ENCODE measurements around the gene JARID2.

The JARID2 gene

GRCh38 chr6:15508441-15508871 lies 262.6 kb downstream of the JARID2 start:
- H3K4me3 ChIP-seq (ENCODE audit: low read length) = no peak overlapping the region
- no peak for TF ChIP-seq CTCF (conservative IDR thresholded peaks at IDR 0.05; ENCODE audit: low read depth, low read length)
- DNase-seq (ENCODE audit: low read depth) = no peak

DNA sequence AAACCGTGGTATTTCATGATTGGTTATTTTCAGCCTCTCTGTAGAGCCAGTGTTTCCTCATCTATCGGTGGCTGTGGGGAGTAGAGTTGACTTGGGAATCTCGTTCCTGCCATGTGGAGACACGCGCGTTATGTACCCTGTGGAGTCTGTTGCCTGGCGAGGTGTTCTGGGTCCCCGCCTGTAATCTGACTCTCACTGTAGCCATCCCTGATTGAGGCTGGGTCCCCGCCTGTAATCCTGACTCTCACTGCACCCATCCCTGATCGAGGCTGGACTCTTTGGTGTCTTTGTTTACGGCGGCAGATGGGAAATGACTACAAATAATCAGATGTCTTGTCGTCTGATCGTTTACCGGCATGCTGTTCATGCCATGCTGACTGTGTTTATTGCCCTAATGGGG lies 263.1 kb downstream of the JARID2 start:
- no peak for DNase-seq (ENCODE audit: low read depth)
- H3K4me3 ChIP-seq (ENCODE audit: low read length) = no peak overlapping the region
- TF ChIP-seq CTCF (conservative IDR thresholded peaks at IDR 0.05; ENCODE audit: low read depth, low read length) = no peak

DNA sequence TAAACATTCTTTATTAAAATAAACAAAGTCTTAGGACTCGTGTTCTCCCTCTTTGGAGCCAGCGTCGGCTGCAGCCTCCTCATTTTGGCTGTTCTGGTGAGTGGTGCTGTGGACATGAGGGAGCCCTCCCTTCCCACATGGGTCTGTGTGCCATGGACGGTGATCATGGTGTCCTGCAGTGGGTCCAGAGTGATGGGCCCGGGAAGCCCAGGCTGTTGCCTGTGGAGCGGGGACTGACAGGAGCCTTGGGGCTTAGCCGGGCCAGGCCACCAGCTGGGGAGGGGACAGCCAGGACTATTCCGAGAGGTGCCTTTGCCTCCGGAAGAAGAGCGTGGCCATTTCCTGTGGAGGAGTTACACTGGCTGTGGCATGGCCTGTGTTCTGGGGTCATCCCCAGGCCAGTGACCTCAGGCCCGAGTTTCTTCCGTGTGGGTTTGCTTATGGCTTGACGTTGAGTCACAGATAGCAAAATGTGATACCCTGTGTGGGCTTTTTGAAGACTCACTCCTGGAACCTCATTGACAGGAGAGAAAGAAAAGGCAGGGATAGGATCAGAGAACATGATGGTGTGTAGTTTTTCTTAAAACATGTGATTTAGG lies 263.6 kb downstream of the JARID2 start:
- DNase-seq (ENCODE audit: low read depth) = no peak
- no peak for TF ChIP-seq CTCF (conservative IDR thresholded peaks at IDR 0.05; ENCODE audit: low read depth, low read length)
- H3K4me3 ChIP-seq (ENCODE audit: low read length) = no peak overlapping the region

DNA sequence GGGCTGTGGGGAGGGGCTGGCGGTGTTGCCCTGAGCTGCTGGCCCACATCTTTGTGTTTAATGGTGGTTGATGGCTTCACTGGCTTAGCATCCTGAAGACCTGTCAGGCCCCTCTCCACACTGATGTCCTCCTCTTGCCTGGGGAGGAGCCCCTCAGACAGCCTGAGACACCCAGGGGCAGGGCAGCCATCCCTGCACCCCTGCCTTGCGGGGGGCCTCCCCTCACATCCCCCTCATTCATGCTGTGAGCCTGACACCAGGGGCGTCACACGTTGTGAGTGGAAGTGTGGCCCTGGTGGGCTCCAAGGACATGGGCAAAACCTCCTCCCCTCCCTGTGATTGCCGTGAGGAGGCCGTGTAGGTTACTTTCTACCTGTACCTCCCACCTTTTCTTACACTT lies 264.3 kb downstream of the JARID2 start:
- H3K4me3 ChIP-seq (ENCODE audit: low read length) = no peak overlapping the region
- DNase-seq (ENCODE audit: low read depth) = no peak
- no peak for TF ChIP-seq CTCF (conservative IDR thresholded peaks at IDR 0.05; ENCODE audit: low read depth, low read length)

GRCh38 chr6:15510536-15511247 lies 264.8 kb downstream of the JARID2 start:
- H3K4me3 ChIP-seq (ENCODE audit: low read length) = no peak overlapping the region
- no peak for TF ChIP-seq CTCF (conservative IDR thresholded peaks at IDR 0.05; ENCODE audit: low read depth, low read length)
- DNase-seq (ENCODE audit: low read depth) = no peak

DNA sequence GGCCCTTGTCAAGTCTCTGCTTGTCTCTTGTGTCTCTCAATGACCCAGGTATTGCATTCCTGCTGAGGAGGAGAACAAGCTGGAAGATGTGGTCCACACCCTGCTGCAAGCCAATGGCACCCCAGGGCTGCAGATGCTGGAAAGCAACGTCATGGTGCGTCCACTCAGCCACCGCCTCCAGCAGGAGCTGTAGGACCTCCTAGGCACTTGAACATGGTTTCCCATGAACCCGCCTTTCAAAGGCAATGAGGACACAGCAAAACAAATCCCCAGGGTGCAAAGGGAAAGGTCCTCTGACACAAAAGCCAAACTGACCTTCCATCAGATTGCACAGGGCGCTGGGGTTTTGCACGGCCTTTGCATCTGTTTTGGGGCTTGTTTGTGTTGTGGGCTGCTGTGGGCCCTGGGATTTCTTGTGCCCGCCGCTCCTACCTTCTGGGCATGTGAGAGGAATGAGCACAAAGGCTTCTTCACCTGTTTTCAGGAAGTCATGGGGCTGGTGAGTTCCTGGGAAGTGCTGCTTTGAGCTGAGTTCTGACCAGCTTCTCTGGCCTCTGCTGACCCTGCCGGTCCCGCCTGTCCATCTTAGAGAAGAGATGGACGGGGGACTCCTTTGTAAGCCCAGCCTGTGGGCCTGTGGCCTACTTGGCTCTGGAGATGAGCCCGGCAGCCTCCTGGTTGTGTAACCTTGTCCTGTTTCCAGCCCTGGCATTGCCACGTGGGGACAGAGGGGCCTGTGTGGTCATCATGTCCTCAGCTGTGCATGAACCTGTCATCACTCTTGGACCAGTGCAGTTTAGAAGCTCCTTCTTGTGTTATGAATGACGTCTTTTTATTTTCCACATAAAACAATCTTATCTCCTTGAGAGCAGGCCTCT lies 265.6 kb downstream of the JARID2 start:
- TF ChIP-seq CTCF (conservative IDR thresholded peaks at IDR 0.05; ENCODE audit: low read depth, low read length) = no peak
- H3K4me3 ChIP-seq (ENCODE audit: low read length) = no peak overlapping the region
- no peak for DNase-seq (ENCODE audit: low read depth)
